Erythroblast (primary cell): ENCODE data around the gene AFDN.

Experiments used
- GATA1 ChIP-seq: IDR thresholded peaks from 2 replicates; pipeline ENCODE4 v1.6.1; 2011; ENCODE audit warnings: low read depth, mild to moderate bottlenecking, control low read depth, low read length, moderate library complexity
- POLR2A ChIP-seq: IDR thresholded peaks from 2 replicates; pipeline ENCODE4 v1.6.1; 2011; ENCODE audit warnings: mild to moderate bottlenecking, low read length

- TF ChIP-seq POLR2A (no peak), GATA1 (no peak)
These were observed 150.0 kb downstream of the AFDN start for GRCh38 chr6:167976708-167977107.
